HG03575 (cell line): ENCODE results near the gene TNFSF18.

Experiments
- ATAC-seq: cut with Tn5 transposase; IDR thresholded peaks from one replicate; pipeline ENCODE4 v1.9.1; 2021; ENCODE audit not compliant: unreplicated experiment, insufficient number of reproducible peaks, low FRiP score; ENCODE audit errors: extremely low read depth

The TNFSF18 gene

GRCh38 chr1:173043253-173043652 lies 7.5 kb downstream of the TNFSF18 start:
- no peak for ATAC-seq

- no peak for ATAC-seq
These were observed 7.9 kb downstream of the TNFSF18 start for GRCh38 chr1:173042806-173043205.

GRCh38 chr1:173039626-173040025 lies 11.1 kb downstream of the TNFSF18 start:
- ATAC-seq, result no peak

GRCh38 chr1:173038875-173039554 lies 11.7 kb downstream of the TNFSF18 start:
- ATAC-seq, result no peak

GRCh38 chr1:173024543-173024942 lies 26.2 kb downstream of the TNFSF18 start:
- ATAC-seq, result no peak

- no peak for ATAC-seq
These were observed 27.4 kb downstream of the TNFSF18 start for GRCh38 chr1:173023343-173023742.

- ATAC-seq, result no peak
These were observed 30.5 kb downstream of the TNFSF18 start for GRCh38 chr1:173020138-173020750.

GRCh38 chr1:173017792-173018191 lies 32.9 kb downstream of the TNFSF18 start:
- peak; percentile 31 for ATAC-seq

- no peak for ATAC-seq
These were observed 34.3 kb downstream of the TNFSF18 start for GRCh38 chr1:173016419-173016818.

GRCh38 chr1:173015629-173016028 lies 35.1 kb downstream of the TNFSF18 start:
- ATAC-seq, result no peak

GRCh38 chr1:173014160-173014559 lies 36.6 kb downstream of the TNFSF18 start:
- ATAC-seq, result no peak

GRCh38 chr1:173012126-173012525 lies 38.6 kb downstream of the TNFSF18 start:
- no peak for ATAC-seq

GRCh38 chr1:173009597-173009996 lies 41.1 kb downstream of the TNFSF18 start:
- ATAC-seq, result no peak

GRCh38 chr1:173005196-173005864 lies 45.4 kb downstream of the TNFSF18 start:
- ATAC-seq, result no peak

- ATAC-seq, result no peak
These were observed 47.6 kb downstream of the TNFSF18 start for GRCh38 chr1:173002891-173003838.

- ATAC-seq, result no peak
These were observed 51.4 kb downstream of the TNFSF18 start for GRCh38 chr1:172999349-172999748.

- ATAC-seq, result no peak
These were observed 52.8 kb downstream of the TNFSF18 start for GRCh38 chr1:172997941-172998361.

GRCh38 chr1:172993640-172994039 lies 57.1 kb downstream of the TNFSF18 start:
- ATAC-seq, result no peak

- no peak for ATAC-seq
These were observed 58.9 kb downstream of the TNFSF18 start for GRCh38 chr1:172991674-172992400.
